IMR-90 (cell line): ENCODE results near the gene EPN2.

Experiments
- CTCF ChIP-seq: conservative IDR thresholded peaks from 2 replicates; pipeline ENCODE4 v1.5.1; 2012; ENCODE audit warnings: mild to moderate bottlenecking, low read depth, low read length, improper control_type of control experiment
- MAFK ChIP-seq: IDR thresholded peaks from 2 replicates; pipeline ENCODE4 v1.6.1; 2012; ENCODE audit warnings: low read depth, low read length, improper control_type of control experiment
- NFE2L2 ChIP-seq: fragments of 150-350 bp; IDR thresholded peaks from 2 replicates; pipeline ENCODE4 v1.6.1; 2016; ENCODE audit warnings: low read depth, mild to moderate bottlenecking, low read length

DNA sequence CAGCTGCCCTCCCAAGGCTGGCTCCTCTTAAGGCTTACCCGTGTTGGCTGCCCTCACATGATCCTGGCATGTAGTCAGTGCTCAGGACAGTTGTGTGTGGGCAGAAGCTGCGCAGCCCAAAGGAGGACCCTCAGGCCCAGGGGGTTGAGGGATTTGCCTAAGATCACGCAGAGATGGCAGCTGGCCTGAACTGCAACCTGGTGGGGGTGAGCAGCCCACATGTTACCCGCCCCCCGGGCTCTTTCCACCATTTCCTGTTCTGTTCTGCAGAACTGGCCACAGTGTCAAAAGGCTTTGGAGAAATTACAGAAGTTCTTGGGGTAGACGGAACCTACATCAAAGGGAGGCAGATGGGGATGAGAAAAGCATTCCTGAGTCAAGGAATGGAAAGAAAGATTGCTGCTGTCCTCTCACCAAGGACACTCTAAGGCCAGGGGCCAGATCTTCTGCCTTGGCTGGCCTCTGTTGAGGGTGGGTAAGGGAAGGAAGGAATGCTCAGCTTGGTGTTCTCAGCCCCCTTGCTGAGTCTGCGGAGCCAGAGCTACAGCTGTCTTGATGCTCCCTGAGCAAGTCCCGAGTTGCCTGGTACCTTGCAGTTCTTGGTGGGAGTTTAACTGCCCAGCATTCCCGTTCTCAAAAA, 53.0 kb downstream of the EPN2 start:
- TF ChIP-seq CTCF, result no peak
- no peak for TF ChIP-seq NFE2L2
- TF ChIP-seq MAFK, result no peak
